Stimulated activated CD8-positive, alpha-beta memory T cell treated with anti-CD3 and anti-CD28 coated beads, Interleukin-12 subunit alpha, Interleukin-12 subunit beta, amount 100 ng/mL, for 1 hour (primary cell): ENCODE results near the gene RNF166.
A peak's percentile ranks its signal among the peaks of the same experiment; 100 is the strongest.

Source experiments
- DNase-seq: peaks from one replicate; pipeline ENCODE4 v3.0.0-alpha.2; 2020; ENCODE audit warnings: low read depth

RNF166 gene

DNA sequence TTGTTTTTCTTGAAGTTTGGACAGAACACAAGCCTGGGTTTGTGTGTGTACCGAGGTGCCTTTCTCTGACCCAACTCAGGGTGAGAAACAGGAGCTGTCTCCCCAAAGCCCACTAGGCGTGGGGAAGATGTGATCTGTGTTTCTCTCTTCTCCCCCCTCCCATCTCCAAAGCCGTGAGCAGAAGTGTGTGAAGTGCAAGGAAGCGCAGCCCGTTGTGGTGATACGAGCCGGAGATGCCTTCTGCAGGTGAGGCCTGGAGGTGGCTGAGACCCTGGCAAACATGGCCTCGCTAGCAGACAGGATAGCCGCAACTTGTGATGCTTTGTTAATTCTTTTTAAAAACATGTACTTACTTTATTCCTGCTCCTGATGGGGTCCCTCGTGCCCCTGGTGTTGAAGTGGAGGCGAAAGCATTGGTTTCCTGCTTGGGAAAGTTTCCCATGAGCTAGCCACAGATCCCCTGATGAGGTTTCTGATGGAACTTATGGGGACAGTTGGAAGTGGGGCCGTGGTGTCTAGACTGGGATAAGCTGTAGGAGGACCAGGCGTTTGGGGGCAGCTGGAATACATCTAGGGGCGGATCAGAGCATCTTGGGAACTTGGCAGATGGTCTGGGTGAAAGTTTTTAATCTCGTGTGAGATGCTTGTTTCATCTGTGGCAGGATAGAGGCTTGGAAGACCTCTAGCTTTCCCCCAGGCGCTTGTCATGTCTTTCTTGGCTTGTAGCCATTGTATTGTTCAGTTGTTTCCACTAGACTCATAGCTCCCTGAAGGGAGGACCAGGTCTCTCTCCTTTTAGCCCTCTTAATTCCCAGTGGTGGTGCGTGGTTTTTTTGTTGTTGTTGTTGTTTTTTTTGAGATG is 988 bp upstream of the RNF166 start:
- no peak for DNase-seq

DNA sequence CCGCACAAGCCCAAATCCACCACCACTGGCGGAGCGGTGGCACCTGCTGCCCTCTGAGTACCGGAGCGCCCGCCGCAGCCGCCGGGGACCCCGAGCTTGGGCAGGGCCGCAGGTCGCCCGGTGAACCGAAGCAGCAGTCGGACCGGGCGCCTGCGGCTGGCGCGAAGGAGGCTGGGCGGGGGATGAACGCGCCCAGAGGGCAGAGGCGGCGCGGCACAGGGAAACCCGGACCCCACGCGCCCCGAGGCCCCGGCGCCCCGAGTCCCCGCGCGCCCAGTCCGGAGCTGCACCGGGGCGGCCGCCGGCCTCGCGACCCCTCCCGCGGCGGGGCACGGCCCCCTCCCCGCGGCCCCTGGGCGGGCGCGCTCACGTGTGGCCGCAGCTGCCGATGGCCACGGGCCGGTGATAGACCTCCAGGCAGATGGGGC is 393 bp downstream of the RNF166 start:
- no peak for DNase-seq

DNA sequence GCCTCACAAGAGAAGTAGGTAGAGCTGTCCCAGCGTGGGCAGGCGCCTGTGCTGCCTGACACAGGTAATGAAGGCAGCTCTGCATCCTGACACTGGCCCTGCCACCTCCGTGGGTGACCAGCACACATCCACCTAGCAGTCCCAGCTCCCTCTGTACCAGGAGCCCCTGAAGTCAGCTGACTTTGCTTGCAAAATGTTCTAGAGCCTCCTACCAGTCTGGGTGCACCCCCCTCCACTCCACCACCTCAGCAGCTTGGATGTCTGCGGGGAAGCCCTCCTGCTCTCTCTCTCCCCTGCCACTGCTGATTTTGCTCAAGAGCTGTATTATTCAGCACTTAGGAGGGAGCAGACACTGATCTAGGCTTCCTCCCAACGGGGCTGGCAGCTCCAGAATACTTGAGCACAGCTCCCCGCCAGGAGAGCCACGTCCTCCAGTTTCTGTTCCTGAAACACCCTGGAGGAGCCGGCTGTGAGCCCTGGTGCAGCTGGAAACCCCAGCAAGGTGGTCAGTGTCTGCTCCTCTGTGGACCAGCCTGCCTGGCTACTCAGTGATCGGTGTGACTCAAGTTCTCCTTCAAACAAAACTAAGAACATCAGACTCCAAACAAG is 1.0 kb downstream of the RNF166 start:
- no peak for DNase-seq

DNA sequence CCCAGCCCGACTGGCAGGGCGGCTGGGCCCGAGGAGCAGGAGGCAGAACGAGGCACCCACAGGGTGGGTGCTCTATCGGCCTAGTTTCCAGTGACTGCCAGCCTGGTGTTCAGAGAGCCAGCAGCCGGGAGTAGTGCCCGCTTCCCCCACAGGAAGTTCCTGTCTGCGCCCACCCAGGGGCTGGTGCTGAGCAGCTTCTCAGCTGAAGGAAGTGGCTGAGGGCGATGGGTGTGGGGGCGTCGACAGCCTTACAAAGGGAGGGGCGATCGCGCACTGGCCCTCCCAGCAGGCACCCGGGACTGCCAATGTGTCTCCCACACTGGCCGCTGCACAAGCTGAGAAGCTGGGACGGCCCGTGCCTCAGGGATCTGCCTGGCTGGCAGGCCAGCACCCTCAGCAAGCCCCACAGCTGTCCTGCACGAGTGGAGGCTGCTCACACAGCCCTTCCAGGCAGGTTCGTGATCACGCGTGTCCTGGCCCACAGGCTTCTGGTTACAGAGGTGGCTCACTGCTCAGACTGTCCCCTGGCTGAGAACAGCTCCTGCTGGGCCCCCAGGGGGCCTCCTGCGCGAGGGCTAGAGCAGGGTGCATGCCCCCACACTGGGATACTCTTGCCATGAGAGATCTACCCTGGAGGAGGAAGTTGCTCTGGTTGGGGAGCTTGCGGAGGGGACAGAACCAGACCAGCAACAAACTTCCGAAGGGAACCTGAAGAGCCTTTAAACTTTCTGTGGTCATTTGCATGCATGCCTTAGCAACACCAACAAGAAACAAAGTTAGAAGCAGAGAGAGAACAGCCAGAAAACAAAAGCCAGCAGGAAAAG is 2.5 kb downstream of the RNF166 start:
- DNase-seq: peak; percentile 51

DNA sequence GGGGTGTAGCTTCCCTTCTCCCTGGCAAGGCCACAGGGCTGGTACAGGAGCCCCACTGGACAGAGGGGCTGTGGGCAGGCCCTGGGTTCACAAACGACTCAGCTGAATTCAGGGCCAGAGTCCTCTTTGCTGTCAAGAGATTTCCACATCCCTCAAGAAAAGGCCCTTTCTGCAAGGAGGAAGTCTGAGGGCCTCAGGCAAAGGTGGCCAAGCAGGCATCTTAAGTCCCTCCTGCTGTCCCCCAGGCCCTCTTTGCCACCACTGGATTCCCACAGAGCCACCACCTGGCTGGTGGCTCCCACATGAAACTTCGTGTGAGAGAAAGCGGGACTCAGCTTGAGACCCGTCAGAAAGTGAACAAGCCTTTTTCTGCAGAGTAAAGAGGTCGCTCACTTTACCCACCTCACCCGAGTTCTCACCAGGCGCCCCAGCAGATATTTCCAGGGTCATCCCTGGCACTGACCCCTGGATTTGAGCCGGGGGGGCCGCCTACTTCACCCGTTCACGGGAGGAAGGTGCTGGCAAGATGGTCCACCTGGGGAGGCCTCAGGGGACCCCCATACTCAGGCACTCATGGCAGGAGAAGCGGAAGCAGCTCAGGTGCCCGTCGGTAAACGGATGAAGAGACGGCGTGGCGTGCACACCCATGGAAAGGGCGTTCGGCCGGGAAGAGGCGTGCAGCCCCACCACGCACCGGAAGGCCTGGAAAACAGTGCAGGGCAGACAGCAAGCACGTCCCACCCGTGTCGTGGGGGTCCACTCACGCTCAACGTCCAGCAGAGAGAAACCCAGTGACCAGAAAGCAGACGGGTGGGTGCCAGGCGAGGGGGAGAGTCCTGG is 3.6 kb downstream of the RNF166 start:
- DNase-seq: no peak

DNA sequence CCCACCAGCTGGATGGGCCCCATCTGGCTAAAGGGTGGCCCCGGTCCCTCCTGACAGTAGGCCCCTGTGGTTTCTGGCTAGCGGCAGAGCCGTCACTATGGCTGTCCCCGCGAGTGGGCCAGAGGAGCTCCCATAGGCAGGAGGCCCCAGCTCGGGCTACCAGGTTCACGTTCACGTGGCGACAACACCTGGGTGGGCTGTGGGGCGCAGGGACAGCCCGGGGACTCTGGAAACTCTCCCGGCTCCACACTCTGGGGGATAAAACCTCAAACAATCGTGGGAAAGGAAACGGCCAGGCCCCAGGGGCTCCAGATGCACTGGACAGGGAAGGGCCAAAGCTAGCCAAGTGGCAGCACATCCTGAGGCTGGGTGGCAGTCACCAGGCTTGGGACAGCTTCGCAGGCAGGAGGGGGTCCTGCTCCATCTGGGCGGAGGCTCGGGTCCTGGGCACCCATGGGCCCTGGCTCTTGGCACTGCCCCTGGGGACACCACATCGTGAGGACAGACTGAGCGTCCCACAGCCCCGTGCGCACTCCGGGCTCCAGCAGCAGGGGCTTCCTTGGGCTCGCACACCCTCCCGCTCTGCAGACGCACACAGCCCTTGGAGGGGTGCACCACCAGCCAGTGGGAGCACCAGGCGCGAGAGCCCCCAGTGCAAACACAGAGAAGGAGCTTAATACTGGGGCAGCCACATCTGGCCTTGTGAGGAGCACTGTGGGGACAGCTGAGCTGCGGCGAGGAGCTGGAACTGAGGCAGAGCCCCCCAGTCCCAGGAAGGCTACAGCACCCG is 4.4 kb downstream of the RNF166 start:
- no peak for DNase-seq

DNA sequence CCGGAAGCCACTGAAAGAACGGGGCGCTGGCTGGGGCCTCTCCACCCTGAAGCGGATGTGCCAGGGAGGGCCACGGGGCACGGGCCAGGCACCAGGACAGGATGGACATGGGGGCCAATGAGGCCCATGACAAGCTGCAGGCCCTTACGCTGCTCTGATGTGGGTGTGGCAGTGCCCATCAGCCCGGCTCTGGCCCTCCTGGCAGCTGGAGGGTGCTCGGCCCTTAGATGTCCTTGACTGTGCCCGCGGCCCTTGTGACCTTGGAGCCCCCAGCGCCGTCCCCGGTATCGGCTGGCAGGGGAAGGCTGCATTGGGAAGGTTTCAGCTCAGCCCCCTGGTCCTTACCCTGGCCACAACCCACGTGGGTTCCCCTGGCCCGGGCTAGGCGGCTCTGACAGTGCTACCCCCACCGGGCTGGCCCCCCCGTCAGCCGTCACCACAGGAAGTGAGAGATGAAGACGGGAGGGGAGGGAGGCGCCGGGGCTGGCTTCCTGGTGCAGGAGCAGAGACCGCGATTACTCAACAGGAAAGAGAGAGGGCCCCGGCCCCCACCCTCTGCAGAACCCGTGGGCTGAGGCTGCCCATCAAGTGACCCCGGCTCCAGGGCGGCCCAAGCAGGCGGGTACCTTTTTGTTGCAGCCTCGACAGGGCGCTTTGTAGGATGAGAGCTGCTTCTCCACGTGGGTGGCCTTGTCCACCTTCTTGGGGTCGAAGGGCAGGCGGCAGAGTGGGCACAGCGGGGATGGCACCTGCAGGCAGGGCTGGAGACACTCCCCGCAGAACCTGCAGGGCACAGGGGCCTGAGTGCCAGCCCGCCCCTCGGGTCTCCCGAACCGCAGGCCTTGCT is 5.3 kb downstream of the RNF166 start:
- peak; percentile 93 for DNase-seq

DNA sequence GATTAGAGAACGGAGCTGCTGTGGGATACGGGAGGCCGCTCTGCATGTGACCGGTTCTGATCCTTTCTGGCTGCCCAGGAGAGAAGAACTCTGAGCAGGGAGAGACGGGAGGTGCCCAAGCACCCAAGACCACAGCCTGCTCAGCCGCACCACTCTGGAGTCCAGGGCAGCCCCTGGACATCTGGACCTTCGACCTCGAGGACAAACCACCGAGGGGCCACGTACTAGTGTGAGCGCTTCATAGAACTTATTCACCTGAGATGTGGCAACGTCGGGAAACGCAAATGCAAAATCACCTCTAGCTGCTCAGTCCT is 5.9 kb downstream of the RNF166 start:
- no peak for DNase-seq

DNA sequence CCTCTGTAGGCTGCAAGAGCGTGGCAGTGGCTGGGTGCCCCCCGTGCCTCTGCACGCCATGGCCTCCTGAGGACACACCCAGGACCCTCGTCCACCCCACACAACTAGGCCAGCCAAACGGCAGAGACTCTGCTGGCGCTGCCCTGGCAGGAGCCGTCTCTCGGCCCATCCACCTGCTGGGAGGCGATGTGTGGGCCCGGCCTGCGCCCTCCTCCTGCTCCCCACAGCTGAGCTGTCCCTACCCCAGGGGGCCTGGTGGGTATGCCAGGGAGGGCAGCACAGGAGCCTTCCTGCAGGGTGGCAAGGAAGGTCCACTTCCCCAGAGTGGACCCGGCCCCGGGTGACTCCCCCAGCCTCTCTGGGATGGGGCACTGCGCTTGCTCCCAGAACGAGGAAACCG is 7.0 kb downstream of the RNF166 start:
- DNase-seq: no peak

DNA sequence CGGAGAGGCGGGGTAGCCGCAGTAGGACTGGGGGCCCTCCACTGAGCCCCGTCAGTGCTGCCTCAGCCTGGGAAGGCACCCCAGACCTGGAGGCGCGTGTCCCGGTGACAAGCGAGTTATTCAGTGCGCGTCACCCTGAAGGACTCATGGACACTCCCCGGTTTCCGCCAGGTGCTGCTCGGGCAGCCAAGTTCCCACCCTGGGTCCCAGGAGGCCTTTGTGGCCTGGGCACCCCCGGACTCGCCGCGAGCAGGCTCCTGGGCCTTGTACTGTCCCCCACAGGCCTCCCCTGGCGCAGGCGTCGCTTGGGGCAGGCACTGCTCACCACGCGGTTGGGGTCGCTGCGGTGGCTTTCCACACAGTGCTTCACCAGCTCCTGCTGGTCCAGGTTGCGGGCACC is 7.6 kb downstream of the RNF166 start:
- no peak for DNase-seq

DNA sequence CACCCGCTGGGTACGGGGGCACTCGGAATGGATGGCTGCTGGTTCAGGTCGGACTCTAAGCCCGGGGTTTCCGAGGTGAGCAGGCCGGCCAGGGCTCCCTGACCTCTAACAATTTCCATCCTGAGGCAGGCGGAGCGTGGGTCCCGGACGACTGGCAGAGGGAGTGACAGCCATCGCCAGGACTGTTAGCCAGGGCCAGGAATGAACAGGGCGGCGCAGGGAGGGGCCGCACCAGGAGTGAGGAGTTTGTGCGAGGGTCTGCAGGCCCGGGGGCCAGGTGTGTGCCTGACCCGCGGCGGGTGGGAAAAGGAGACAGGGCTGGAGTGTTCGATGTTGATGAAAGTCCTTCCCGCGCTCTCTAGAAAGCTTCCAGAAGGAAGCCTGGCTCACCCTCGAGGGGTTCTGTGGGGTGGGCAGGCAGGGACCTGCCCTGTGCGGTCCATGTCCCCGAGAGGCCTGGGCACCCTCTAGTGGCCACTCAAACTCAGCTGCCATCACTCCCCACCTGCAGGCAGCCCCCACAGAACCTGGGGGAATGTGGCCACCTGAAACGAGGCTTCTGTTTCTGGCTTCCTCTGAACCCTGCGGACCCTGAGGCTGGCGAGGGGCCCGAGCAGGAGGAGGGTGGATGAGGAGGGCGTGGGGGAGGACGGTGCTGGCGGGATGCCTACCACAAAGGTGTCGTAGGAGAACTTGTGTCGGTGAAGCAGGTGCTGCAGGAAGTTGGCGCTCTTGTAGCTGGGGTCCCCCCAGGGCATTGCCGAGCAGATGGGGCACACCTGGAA is 8.2 kb downstream of the RNF166 start:
- DNase-seq: no peak

DNA sequence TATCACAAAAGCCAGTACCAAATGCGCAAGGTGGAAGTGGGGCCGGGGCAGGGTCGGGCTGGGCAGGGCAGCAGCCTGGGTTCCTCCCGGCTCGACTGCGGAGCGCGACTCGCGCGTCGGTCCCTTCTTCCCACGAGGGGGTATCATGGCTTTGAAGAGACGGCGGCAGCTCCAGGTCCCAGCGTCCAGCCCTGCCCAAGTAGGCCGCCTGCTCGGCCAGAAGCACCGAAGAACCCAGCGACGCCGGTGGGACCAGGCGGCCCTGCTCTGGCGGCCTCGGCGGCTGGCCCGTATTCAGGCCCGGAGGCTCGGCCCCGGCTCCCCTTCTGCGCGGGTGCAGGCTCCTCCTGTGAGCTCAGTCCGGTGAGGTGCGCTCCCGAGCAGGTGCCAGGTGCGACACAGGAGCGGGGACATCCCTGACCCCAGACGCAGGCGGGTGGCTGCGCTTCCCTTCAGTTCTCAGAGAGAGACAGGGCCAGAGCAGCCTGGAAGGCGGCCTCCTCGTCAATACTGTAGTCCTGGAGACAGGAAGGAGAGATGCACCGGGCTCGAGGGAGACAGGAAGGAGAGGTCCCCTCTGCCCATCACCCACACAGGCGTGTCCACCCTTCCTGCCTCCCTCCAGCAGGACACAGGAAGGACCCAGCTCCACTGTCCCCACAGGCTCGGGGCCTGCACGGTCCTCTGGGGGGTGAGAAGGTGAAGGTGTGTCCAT is 8.9 kb downstream of the RNF166 start:
- DNase-seq: no peak

DNA sequence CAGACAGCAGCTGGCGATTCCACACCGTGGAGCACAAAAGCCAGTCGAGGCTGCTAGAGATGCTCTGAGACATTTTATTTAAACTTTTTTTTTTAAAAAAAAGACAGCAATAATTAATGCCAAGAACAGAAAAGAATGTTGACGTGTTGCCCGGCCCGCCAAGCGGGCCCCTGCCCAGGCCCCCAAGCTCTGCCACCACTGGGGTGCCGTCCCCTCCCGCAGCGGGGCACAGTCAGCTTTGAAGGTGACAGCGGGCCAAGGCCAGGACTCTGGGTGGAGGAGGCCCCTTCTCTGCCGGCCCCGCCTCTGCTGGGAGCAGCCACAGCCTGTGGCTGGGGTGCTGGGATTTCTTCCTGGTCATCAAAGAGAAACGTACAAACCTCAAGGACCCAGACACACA is 9.8 kb downstream of the RNF166 start:
- DNase-seq: no peak

DNA sequence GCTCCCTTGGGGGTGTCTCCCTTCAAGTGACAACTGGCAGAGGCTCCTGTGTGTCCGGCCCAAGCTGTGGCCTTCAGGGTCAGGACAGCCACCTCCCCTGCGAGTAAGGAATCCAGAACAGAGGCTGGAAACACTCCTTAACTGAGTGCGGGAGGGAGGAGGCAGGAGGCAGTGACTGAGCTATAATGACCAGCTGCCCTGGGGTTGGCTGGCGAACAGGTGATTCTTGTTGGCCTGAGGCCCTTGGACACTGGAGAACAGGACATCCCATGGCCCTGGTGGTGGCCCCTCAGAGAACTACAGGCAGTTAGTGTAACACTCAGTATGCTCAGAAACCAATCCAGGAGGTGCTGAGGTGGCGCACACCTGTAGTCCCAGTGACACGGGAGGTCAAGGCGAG is 10.5 kb downstream of the RNF166 start:
- no peak for DNase-seq

DNA sequence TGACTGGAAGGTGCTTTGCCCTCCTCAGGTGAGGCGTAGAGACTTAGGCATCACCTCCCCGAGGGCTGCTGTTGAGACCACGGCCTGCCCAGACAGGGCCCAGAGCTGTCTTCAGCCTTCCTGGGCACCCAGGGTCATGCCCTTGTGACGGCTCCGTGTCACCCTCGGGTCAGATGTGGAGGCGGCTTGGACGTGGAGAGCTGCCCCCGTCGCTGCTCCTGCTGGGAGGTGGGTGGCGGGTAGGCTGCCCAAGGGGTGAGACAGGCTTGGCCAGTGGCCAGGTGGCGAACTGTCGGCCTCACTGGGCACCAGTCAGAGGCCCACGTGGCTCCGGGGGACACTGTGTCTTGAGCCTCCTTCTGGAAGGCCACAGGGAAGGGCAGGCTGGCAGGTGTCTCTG is 11.0 kb downstream of the RNF166 start:
- no peak for DNase-seq

DNA sequence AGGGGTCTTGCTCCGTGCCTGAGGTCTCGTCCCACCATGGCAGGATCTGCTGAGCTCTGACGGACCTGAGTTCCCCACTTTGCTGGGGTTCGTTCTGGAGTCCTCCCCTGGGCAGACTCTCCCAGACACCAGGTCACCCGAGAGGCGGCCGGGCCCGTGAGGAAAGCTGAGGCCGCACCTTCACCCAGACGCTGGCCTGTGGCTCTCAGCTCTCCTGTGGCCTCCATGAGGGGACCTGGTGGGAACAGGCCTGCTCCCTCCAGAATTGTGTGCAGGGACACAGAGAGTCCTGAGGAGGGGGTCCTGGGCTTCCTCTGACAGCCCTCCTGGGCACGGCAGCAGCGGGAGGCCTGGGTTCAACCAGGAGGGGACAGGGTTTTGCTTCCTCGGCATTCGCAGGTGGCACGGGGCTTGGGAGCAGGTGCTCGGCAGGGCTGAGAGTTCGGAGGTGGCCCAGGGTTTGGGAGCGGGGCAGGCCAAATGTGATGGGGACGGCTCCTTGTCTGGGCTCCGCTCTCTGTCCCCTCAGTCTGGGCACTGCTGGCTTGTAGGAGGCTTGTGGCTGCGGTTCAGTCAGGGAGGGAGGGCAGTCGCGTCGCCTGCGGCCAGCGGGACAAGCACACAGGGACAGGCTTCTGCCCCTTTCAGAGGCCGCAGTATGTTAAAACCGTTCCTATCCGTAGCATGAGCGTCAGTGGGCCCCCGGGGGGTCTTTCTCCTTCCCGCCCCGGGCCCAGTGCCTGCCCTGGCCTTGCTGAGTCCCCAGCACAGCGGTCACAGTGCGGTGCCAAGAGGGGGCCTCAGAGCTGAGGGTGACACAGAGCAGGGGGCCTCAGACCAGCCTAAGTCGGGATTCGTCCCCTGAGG is 11.8 kb downstream of the RNF166 start:
- DNase-seq: no peak

DNA sequence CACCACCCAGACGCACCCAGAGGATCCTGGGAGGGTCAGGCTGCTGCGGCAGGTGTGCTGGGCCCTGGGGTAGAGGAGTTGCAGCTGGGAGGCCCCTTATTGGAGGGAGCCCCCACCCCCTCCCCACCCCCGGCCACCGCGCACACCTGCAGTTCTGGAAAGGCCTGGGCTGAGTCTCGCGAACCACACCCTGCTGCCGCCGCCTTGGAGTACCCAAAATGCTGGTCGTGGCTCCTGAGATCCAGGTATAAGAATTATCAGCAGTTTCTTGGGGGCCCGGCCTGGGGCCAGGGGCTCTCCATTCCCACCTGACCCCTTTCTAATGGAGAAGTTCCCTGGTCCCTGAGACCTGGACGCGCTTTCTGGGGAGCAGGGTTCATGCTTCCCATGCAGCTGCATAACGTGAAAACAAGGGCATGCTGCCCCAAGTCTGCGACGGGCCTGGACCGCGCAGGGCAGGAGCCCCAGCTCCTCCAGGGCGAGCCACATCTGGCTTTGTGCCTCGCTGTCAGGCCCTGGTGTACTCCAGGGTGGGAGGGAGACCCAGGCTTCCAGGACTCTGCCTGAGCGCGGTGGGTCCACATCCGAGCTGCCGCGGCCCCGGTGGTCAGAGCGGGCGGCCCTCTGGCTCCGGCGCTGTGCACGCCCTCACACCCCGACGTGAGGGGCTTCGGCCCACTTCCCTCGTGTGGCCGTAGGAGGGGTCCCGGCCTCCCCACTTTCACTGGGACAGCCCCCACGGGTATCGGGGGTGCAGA is 12.6 kb downstream of the RNF166 start:
- DNase-seq: no peak
